Spleen (tissue), 11 donors: ENCODE measurements around the gene ATP2B2. TPM values are rescaled to one million over a fixed set of nuclear protein-coding genes. Genes with fewer than 3 reads are reported as not detected.

Experiments used
- DNase-seq: peaks from one replicate; pipeline ENCODE4 v3.0.0-alpha.2; 2020
- H3K27ac ChIP-seq, 8 donors: fragments of 200-600 bp; sonication (generic) in 7 of 8; 1 replicate in 4 of 8; 2 replicates in 4 of 8; pipeline versions ENCODE4 v1.5.0 to v1.8.0; 2016 to 2021; ENCODE audit warnings: inconsistent platforms in 4 of 8, mild to moderate bottlenecking in 4 of 8, moderate library complexity in 1 of 8
- H3K27me3 ChIP-seq, 7 donors: fragments of 200-600 bp; sonication (generic) in 6 of 7; replicated peaks in 1 of 7; 1 replicate in 4 of 7; 2 replicates in 3 of 7; pipeline versions ENCODE4 v1.5.0 to v1.8.0; 2016 to 2021; ENCODE audit warnings: inconsistent platforms in 3 of 7, mild to moderate bottlenecking in 1 of 7
- H3K36me3 ChIP-seq, 6 donors: fragments of 200-600 bp; sonication (generic) in 5 of 6; 1 replicate in 4 of 6; 2 replicates in 2 of 6; pipeline versions ENCODE4 v1.5.0 to v1.8.0; 2016 to 2021; ENCODE audit warnings: inconsistent platforms in 2 of 6
- H3K4me1 ChIP-seq, 6 donors: fragments of 200-600 bp; sonication (generic) in 5 of 6; 1 replicate in 3 of 6; 2 replicates in 3 of 6; pipeline versions ENCODE4 v1.5.0 to v1.8.0; 2016 to 2021; ENCODE audit warnings: inconsistent platforms in 3 of 6
- H3K4me3 ChIP-seq, 8 donors: fragments of 200-600 bp; sonication (generic) in 7 of 8; 1 replicate in 4 of 8; 2 replicates in 4 of 8; pipeline versions ENCODE4 v1.5.0 to v1.8.0; 2016 to 2021; ENCODE audit warnings: inconsistent platforms in 4 of 8, mild to moderate bottlenecking in 4 of 8, moderate library complexity in 2 of 8
- H3K9me3 ChIP-seq, 8 donors: fragments of 200-600 bp; sonication (generic) in 7 of 8; 1 replicate in 4 of 8; 2 replicates in 4 of 8; pipeline versions ENCODE4 v1.5.0 to v1.8.0; 2016 to 2021; ENCODE audit warnings: inconsistent platforms in 4 of 8
- POLR2A ChIP-seq, 3 donors: fragments of 450-650 bp; IDR thresholded peaks; one replicate each; pipeline ENCODE4 v1.5.1; 2017; ENCODE audit warnings: antibody characterized with exemption in 3 of 3, mild to moderate bottlenecking in 1 of 3
- POLR2AphosphoS5 ChIP-seq, 3 donors: sonication (generic); formaldehyde crosslinking; IDR thresholded peaks; one replicate each; pipeline ENCODE4 v1.5.1; 2017; ENCODE audit warnings: antibody characterized with exemption in 3 of 3
- WGBS, 5 donors: extraction: QIAGEN DNeasy Blood & Tissue Kit in 3 of 5; methylation state at CpG; one replicate each; pipeline versions ENCODE4 v1.1.5 to v1.1.7; 2013 to 2018; 5-methylcytosine and 5-hydroxymethylcytosine counted together
- intact Hi-C: fragments of 100-400 bp; cut with DNase I; formaldehyde crosslinking; loops from one replicate; pipeline ENCODE4 v1.15.0; 2023; ENCODE audit warnings: low total_unique reads
- polyA plus RNA-seq, 3 donors: library from polyadenylated mRNA; stranded (reverse); fragments of 200-250 nt; gene quantifications; one replicate each; pipeline ENCODE4 v1.2.1, GENCODE V29; 2013
- total RNA-seq, 7 donors: library from RNA; depleted of rRNA in 3 of 7; stranded (reverse); fragments of >200 nt in 3 of 7; fragmentation: NEBNext Ultra II Directional in 4 of 7; extraction: Animal tissue kit (Norgen Biotek cat#: 25700) in 4 of 7; gene quantifications; one replicate each; pipeline versions ENCODE4 v1.1.0 to v1.2.1, GENCODE V29; 2016 to 2021
- TF ChIP-seq, protein P1 (sequence below), 11 experiments: fragments of 200-600 bp in 7 of 11; fragments of 450-650 bp in 4 of 11; sonication (generic) in 4 of 11; IDR thresholded peaks in 8 of 11; conservative IDR thresholded peaks in 3 of 11; 1 replicate in 7 of 11; 2 replicates in 4 of 11; pipeline versions ENCODE4 v1.4.0 to v1.8.0; 2016 to 2021; ENCODE audit warnings: antibody characterized with exemption in 11 of 11, inconsistent platforms in 4 of 11, mild to moderate bottlenecking in 1 of 11
- donor health status: healthy with polysubstance abuse.
- donor health status: DM: no; HTN: no; CAD: no; lungs with moderate emphysema.
- donor health status: DM: no; HTN: no; CAD: no.
- donor health status: Bipolar disorder and iron deficiency.
- donor health status: healthy.
- donor health status: DM: no; HTN: no; CAD: no.
- donor health status: DM: yes; HTN: yes; CAD: no.

Gene ATP2B2
- total and polyA plus RNA-seq, 10 donors, result 0.02 to 1.5 (median 0.24) TPM; not detected in 2

DNA sequence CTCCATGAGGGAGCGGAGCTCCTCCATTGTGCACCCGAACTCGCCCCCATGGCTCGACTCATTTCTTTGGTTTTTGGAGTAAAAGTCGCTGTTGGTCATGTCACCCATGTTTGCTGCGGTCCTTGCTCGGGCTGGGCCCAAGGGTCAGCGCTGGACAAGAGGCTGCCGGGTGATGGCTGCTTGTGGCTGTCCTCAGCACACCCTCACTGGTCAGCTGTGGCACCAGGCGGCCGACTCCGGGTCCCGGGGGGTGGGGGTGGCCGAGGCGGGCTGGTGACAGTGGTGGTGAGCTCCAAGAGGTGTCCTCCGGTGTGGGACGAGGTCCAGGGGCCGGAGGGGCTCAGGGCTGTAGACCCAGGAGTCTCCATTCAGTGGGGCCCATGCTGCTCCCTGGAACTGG, 56.0 kb downstream of the ATP2B2 start:
- peak; percentile 70 for DNase-seq
- intact Hi-C loops, result no loop called here

DNA sequence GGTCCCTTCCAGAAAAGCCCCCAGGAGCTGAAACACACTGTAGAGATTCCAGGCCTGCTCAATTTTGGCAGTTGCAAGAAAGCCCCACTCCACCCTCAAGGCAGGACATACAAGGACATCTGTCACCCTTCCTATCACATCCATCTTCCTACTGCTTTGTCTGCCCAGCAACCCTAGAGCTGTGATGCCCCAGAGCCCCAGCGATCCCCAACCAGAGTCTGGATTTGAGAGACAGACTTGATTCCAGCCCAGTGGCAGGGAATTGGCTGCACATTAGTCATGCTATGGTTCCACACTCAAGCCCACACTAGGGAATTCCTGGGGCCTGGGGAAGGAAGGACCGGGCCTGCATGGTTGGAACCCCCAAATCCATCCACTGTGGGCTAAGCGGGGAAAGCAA, 56.8 kb downstream of the ATP2B2 start:
- no peak for DNase-seq
- Histone ChIP-seq H3K36me3 (no peaks in the 10 kb centered on the region), H3K27ac (no peak overlapping the region), H3K27me3 (peaks cover 0 to 22% (median 0%) of the 10 kb centered on the region in 7 donors), H3K4me3 (no peak overlapping the region), H3K9me3 (no peaks in the 10 kb centered on the region), H3K4me1 (no peaks in the 10 kb centered on the region)
- no peak for TF ChIP-seq POLR2AphosphoS5 (IDR thresholded peaks at IDR 0.05)
- TF ChIP-seq POLR2A (IDR thresholded peaks at IDR 0.05), result no peak
- TF ChIP-seq, protein P1, sequence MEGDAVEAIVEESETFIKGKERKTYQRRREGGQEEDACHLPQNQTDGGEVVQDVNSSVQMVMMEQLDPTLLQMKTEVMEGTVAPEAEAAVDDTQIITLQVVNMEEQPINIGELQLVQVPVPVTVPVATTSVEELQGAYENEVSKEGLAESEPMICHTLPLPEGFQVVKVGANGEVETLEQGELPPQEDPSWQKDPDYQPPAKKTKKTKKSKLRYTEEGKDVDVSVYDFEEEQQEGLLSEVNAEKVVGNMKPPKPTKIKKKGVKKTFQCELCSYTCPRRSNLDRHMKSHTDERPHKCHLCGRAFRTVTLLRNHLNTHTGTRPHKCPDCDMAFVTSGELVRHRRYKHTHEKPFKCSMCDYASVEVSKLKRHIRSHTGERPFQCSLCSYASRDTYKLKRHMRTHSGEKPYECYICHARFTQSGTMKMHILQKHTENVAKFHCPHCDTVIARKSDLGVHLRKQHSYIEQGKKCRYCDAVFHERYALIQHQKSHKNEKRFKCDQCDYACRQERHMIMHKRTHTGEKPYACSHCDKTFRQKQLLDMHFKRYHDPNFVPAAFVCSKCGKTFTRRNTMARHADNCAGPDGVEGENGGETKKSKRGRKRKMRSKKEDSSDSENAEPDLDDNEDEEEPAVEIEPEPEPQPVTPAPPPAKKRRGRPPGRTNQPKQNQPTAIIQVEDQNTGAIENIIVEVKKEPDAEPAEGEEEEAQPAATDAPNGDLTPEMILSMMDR (IDR thresholded peaks at IDR 0.05 in 8 of 11, conservative IDR thresholded peaks at IDR 0.05 in 3 of 11), result no peak
- WGBS, 5 donors, result 87 to 100% (median 90%) methylated on average over 2 to 3 of the region's 3 CpGs
- intact Hi-C loops, result no loop called here

More for the DNA sequence above, 56.0 kb downstream of the ATP2B2 start:
- Histone ChIP-seq H3K4me1 (no peaks in the 10 kb centered on the region), H3K4me3 (no peak overlapping the region), H3K27ac (no peak overlapping the region), H3K36me3 (no peaks in the 10 kb centered on the region), H3K27me3 (peaks cover 0 to 21% (median 0%) of the 10 kb centered on the region in 7 donors), H3K9me3 (no peaks in the 10 kb centered on the region)
- WGBS, 5 donors, result 77 to 94% (median 91%) methylated on average over 12 to 18 of the region's 18 CpGs
- TF ChIP-seq, protein P1 (IDR thresholded peaks at IDR 0.05 in 8 of 11, conservative IDR thresholded peaks at IDR 0.05 in 3 of 11), result no peak
- no peak for TF ChIP-seq POLR2A (IDR thresholded peaks at IDR 0.05)
- no peak for TF ChIP-seq POLR2AphosphoS5 (IDR thresholded peaks at IDR 0.05)

DNA sequence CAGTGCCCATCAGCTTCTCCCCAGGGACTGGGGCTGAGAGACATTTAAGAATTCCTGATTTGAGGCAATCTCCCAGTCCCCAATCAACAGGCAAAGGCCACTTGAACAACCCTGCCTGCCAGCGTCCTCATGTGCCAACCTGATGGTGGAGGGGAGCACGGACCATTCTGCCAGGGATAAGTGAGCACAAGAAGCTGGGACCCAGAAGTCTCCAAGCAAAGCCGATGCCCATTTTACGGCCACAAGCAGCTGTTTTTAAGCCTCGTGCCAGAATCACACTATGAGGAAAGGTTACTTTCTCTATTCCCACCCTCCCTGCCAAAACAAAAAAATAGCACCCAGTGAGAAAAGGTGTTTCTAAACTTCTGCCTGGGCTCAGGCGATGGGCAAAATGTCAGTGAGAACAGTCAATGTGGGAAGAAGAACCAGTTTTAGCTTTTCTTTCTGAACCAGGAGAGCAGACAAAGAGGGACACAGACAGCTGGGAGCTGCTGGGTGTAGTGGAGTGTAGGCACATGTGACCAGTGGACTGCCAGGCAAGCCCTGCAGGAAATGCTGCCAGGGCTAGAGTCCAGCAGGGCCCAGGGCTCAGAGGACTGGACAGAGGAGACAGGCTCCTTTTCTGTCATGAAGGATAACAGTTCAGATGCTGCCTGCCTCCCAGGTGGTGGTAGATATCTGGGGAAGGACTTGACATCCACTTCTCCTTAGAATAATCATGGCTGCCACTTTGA, 57.7 kb downstream of the ATP2B2 start:
- no peak for TF ChIP-seq POLR2A (IDR thresholded peaks at IDR 0.05)
- no peak for TF ChIP-seq POLR2AphosphoS5 (IDR thresholded peaks at IDR 0.05)
- TF ChIP-seq, protein P1 (IDR thresholded peaks at IDR 0.05 in 8 of 11, conservative IDR thresholded peaks at IDR 0.05 in 3 of 11), result no peak

DNA sequence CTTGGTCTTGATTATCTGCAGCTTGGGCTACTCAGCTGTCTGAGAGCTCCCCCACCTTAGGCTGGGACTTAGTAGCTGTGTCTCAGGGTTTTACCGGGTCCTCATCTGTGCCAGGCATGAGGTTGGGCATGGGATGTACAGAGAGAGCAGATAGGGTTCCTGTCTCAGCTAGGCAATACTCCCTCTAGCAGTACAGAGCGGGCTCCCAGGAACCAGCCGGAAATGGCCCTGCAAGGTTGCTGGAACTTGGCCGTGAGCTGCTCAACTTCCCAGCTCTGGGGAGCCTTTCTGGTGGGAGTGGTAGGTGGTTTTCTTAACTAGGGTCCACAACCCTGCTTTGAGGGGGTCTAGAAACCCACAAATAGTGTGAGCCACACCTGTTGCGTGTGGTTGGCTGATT, 58.3 kb downstream of the ATP2B2 start:
- H3K4me1 ChIP-seq, result no peaks in the 10 kb centered on the region
- no peak overlapping the region for H3K4me3 ChIP-seq
- 75 to 92% (median 91%) methylated on average over 2 to 5 of the region's 5 CpGs for WGBS, 5 donors
- H3K27me3 ChIP-seq, result peaks cover 0 to 22% (median 0%) of the 10 kb centered on the region in 7 donors
- TF ChIP-seq, protein P1 (IDR thresholded peaks at IDR 0.05 in 8 of 11, conservative IDR thresholded peaks at IDR 0.05 in 3 of 11), result no peak
- no peak for TF ChIP-seq POLR2AphosphoS5 (IDR thresholded peaks at IDR 0.05)
- TF ChIP-seq POLR2A (IDR thresholded peaks at IDR 0.05), result no peak
- intact Hi-C loops, result no loop called here
- no peak overlapping the region for H3K27ac ChIP-seq
- peak; percentile 55 for DNase-seq
- no peaks in the 10 kb centered on the region for H3K36me3 ChIP-seq
- H3K9me3 ChIP-seq, result no peaks in the 10 kb centered on the region

More for the DNA sequence above, 57.7 kb downstream of the ATP2B2 start:
- Histone ChIP-seq H3K4me3 (no peak overlapping the region), H3K4me1 (no peaks in the 10 kb centered on the region), H3K27me3 (peaks cover 0 to 22% (median 0%) of the 10 kb centered on the region in 7 donors), H3K36me3 (no peaks in the 10 kb centered on the region), H3K27ac (no peak overlapping the region), H3K9me3 (no peaks in the 10 kb centered on the region)
- WGBS, 5 donors, result 66 to 84% (median 75%) methylated on average over 6 of the region's 6 CpGs
- intact Hi-C loops, result no loop called here
- DNase-seq, result peak; percentile 49
